GM18861 (cell line): ENCODE measurements around the gene RFX2.
A peak's percentile ranks its signal among the peaks of the same experiment; 100 is the strongest.
"Not testable (repeated sequence)": the region's sequence is repeated elsewhere in the genome, so short reads cannot be mapped to it uniquely, and the experiment has no call there.

ENCODE experiments used
- ATAC-seq: cut with Tn5 transposase; IDR thresholded peaks from one replicate; pipeline ENCODE4 v1.9.1; 2021; ENCODE audit not compliant: unreplicated experiment

RFX2 gene

DNA sequence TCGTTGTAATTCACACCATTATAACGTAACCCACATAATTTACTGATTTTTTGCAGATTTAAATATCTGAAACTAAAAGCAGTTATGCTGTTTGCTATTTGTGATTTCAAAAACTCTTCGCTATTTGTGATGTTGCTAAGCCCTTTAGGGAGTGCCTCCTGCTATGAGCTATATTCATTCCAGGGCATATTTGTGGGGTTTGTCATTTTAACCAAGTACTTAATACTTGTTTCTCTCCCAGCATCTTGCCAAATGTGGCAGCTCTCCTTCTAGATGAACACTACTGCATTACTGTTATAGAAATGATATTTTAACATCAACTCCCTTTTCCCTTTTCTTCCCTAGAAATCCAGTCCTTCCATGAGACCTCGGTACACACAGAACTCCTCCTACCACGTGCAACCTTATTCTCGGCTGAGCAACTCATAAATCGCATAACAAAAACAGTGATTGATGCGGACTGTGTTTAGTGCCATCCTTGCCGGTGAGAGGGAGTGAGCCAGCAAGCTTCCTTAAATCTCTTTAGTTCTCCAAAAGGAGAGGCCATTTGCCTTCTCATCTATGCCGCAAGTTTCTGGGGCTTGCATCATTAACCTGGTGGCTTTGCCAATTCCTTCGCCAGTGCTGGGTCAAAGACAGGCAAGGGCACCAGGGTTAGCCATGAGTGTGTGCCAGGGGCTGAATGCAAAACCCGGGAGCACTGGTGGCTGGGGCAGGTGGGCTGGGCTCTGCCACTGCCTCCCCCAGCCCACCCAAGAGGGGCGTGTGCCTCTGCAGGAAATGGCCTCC is 33.4 kb downstream of the RFX2 start:
- no peak for ATAC-seq

DNA sequence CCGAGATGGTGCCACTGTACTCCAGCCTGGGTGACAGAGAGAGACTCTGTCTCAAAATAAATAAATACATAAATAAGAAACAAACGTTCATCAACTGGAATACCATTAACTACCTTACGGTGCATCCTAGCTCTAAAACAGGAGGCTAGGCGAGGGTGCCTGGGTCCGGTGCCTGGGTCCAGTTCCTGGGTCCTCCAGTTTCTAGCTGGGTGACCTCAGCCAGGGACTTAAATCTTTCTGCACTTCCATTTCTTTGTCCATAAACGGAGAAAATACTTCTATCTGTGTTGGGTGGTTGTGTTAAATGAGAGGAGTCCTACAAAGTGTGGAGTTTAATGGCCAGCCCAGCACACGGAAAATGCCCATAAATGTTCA is 34.0 kb downstream of the RFX2 start:
- no peak for ATAC-seq

DNA sequence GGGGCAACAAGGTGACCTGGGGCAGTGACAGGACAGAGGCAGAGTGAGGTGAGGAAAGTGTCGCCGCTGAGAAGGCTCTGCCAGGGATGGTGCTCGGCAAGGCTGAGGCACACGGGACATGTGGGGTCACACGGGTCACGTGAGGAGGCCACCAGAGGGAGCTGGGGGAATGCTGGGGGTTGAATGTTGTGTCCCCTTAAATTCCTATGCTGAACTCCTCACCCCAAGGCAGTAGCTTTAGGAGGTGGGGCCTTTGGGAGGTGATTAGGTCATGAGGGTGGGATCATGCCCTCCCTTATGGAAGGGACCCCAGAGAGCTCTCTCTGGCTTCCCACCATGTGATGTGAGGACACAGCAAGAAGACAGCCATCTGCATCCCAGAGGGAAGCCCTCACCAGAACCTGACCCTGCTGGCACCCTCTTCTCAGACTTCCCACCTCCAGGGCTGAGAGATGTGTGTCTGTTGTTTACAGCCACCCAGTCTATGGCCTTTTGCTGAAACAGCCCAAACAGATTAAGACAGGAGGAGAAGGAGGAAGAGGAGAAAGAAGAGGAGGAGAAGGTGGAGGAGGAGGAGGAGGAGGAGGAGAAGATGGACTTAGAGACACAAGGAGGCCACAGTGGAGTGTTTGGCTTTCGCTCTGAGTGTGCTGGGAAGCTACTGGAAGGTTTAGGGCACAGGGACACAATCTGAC is 35.4 kb downstream of the RFX2 start:
- ATAC-seq, result no peak

DNA sequence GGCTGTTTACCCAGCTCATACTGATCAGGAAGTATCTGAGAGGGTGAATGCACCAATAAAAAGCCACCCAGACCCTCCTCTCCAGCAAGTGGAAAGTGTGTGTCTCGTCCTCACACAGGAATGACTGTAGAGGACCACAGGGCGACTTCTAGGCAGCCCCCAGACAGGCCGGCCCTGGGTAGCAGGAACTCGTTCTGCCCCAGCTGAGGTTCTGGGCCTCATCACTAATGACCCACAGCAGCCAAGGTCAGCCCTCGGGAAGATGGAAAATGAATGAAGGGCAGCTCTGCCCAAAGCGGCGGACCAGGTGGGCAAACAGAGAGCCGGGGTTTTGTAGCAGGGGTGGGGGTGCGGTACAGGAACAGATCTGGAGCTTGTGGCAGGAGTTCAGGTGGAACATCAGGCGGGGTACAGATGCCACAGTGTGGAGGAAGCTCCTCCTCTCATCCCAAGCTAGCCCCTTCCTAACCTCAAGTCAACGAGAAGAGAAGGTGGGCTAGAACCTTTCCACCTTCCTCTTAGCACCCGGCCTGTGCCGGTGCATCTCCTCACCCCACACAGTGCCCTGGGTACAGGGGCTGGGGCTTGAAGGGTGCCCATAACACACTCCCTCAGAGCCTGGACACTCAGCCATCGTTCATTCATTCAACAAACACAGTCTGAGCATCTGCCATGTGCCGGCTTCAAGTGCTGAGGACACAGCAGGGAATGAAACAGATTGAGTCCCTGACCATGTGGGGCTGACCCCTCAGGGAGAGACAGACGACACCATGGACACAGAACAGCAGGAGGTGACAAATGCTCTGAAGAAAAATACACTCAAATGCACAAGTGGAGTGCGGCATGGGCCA is 36.2 kb downstream of the RFX2 start:
- ATAC-seq, result no peak

DNA sequence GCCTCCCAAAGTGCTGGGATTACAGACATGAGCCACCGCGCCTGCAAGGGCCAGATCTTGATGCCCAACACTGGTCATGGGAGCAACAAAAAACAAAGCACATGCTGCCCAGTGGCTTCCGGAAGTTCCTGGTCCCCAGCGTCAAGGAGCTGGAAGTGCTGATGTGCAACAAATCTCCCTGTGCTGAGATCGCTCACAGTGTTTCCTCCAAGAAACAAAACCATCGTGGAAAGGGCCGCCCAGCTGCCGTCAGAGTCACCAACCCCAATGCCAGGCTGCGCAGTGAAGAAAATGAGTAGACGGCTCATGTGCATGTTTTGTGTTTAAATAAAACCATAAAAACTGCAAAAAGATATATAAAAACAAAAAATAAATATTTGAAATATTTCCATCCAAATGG is 37.1 kb downstream of the RFX2 start:
- not testable (repeated sequence) for ATAC-seq

DNA sequence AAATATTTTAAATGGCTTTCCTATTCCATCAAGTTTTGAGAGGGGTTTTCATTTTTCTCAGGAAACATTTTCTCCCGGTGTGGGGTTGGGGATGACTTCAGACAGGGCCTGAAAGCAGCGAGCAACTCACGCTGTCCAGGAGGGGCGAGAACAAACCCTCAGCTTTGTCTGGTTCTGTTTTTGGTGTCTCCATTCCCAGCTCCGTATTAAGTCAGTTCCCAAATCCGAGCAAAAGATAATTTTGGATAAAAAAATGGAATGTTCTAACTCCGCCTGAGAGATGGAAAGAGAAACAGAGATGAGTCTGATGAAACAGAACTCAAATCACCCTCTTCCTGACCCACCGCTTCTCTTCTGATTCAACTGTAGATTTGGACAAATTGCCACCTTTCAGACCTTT is 38.4 kb downstream of the RFX2 start:
- ATAC-seq, result no peak

DNA sequence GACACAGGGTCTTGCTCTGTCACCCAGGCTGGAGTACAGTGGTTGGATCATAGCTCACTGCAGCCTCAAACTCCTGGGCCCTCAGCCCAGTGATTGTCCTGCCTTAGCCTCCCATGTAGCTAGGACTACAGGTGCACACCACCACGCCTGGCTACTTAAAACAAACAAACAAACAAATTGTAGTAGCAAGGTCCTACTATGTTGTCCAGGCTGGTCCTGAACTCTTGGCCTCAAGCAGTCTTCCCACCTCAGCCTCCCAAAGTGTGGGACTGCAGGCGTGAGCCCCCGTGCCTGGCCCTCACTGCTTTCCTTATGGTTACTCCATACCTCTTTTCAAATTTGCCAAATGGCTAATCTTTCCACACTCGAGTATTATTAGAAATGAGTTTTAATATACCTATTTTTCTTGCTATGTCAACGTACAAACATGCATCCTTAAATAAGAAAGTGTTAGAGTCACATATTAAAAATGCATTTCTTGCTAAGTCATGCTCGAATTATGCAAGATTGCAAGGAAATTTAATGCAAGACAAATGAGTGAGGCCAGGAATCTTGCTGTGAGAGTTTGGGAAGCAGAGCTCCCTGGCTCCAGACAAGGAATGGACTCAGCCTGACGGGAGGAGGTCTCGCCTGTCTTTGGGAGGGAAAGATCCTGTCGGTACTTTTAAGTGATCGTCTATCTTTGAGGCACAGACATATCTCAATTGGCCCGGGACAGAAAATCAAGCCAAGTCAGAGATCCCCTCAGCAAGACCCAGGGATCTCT is 39.4 kb downstream of the RFX2 start:
- ATAC-seq, result no peak

DNA sequence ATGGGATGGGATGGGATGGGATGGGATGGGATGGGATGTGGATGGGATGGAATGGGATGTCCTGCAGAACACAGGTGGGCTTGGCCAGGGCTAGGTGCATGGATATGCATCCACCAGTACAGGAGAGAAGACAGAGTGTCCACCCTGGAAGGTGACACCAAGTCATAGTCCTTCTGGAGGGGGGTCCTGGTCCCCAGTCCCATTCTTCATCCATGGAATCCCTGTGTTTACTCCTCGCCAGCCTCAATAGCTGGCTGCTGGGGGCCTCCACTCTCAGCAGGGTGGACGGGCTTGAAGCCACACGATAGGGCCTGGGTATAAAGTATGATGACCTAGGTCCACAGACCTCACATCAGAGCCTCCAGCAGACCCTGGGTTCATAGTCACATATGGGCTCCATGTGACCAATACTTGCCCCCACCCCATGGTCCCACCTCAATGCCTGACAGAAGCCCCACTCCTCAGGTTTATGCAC is 40.1 kb downstream of the RFX2 start:
- ATAC-seq, result no peak

DNA sequence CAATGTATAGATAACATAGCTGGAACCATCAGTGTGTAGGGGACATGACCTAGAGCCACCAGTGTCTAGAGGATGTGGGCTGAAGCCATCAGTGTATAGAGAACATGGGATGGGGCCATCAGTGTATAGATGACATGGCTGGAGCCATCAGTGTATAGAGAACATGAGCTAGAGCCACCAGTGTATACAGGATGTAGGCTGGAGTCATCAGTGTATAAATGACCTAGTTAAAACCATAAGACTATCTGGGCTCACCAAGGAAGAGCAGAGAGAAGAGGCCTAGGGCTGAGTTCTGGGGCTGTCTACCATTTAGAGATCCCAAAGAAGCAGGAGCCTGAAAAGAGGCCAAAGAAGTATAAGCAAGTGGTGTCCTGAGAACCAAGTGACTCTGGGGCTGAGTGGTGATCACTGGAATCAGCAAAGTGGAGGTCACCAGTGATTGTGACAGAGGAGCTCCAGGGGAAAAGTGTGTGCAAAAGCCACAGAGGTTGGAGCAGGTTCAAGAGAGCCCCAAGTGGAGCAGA is 41.0 kb downstream of the RFX2 start:
- no peak for ATAC-seq

DNA sequence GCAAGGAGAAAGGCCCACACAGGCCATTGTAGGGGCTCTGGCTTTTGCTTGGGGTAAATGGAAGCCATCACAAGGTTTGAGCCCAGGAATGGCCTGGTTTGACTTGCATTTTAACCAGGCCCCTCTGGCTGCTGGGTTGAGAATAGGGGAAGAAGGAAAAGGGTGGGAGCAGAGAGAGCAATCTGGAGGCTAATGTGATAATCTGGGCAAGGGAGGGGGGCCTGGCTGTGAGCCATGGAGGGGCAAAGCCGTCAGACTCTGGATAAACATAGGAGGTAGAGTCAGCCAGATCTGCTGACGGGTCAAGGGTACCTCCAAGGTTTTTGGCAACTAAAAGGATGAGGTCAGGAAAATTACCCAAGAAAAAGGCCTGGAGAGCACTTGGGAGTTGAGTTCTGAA is 41.6 kb downstream of the RFX2 start:
- no peak for ATAC-seq

DNA sequence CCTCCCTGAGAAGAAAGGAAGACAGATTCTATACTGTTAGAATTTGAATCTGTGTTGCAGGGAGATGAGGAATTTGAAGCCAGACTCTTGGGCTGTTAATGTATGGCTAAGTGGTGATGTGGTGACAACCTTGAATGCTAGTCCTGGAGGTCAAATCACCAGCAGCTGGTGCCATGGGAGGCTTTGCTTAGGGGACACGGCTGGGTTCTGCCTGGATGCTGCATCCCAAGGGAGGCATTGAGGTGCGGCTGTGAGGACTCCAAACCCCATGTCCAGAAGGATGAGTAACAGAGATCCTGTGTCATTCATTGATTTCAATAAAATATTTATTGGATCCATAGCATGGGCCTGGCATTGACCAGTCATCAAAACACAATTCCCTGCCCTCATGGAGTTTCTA is 42.3 kb downstream of the RFX2 start:
- ATAC-seq, result no peak

DNA sequence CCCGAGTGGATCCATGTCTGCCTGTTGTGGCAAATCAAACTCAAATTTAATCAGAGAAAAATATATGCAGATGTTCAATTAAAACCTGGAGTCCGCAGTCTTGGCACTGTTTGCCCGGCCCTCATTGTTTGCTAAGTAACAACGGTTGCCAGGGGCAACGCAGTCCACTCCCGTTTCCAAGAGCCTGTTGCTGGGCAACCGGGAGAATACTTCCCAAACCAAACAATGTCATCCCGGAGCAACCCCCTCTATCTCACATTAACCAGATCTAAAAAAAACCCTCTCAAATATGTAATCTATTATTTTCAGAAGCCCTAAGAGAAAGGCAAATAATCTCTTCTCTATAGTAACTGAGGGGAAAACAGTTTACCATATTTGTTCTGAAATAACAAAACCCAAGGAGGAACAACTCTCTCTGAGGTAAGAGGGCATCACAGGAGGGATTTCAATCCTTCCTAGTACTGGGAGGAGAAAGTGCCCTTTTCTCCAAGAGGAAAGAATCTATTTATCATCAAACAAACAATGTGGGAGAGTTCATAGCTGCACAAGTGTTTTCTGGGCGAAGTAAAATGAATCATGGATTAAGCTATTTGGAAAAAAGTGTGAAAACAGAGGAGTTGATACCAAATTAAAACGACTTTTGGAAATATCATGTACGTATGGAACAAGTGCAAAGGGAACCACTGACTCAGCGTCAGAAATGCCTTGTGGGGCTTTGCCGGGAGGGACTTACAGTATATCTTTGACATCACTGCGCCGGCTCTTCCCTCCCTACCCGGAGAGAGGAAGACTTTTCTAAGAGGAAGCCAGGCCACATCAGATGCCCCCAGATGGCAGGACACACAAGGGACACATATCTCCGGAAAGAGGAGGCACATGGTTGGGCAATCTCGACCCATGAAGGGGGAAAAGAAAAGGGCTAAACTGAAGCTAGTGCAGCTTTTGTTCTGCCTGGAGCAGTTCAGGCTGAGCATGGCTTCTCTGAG is 43.3 kb downstream of the RFX2 start:
- peak; percentile 51 for ATAC-seq

DNA sequence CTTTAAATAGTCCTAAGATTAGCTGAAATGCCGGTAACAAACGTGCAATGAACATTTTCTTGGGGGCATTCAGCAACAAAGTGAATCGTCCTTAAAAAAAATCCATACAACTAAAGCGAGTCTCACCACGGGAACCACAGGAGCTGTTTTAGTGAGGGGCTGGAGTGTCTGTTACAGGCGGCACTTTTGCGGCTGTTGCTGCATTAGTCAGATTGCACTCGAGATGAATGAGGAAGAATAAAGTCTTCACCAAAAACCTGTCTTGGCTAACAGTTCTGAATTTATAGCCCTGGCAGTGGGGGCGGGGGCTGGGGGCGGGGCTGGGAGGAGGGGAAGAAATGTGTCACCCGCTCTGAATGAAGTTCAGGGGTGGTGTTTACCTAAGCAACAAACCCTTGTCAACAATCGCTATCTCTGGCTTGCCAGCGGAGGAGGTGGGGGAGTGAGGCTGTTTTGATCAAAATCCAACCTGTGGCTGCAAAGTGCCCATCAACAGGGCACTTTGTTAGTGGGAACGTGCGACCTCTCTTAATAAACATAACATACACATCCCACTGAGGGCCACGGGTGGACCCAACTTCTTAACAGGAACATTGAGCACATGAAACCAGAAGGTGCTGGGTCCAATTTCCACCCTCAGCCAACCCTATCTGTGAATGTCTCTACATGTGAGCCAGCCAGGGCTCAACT is 44.5 kb downstream of the RFX2 start:
- no peak for ATAC-seq

DNA sequence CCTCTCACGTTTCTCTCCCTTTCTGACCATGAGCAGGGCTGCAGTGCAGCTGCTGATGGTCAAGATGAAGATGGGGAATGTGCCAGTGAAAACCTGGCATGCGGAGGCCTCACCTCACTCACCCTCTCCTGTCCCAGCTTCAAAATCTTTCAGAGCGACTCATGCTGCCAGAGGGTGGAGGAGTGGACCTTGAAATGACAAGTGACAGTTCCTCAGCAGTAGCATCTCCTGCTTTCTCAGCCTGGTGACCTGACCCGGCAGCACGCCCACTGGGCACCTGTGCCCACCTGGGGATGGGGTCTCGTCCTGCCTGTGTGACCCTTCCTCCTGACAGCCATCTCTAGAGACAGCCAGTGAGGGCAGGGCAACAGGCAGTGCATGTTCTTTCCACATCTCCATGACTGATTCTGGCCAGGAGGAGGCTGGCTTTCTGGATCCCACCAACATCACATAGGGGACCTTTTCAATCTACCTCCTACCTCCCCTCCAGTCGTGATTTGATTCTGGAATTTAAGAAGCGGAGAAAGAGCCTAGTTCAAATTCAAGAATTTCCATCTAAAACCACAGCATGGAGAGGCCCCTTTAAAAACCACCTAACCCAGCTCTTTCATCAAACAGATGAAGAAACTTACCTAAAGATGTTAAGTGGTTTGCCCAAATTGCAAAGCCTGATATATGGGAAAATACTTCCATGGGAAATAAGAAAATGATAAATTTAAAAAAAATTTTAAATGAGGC is 45.8 kb downstream of the RFX2 start:
- no peak for ATAC-seq

DNA sequence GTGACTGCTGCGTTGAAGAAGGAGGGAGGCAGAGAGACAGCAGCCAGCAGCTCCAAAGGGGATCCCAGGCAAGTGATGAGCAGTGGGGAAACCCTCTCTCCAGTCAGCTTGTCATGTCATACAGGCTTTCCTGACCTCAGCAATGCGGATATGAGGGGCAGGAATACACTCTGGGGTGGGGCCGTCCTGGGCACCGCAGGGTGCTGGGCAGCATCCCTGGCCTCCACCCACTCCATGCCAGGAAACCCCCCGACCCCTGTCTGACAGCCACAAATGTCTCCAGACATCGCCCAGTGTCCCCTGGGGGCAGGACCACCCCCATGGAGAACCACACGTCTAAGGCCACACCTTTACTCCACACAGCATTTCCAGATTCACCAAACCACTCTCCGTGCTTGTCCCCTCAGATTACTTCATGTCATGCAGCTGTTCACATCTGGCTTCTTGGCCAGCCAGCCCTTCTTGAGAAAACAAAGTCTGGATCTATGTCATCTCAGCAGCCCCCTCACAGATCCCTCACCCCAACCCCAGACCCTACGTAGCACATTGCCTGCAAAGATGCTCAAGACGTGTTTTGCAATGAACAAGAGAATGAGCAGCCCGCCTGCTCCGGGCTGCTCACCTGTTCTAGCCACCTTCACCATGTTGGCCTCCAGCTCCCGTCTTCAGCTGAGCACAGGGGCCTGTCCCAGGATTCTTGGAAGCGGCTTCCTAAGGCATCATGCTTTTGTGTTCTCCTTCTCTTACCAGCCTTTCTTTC is 46.5 kb downstream of the RFX2 start:
- no peak for ATAC-seq

DNA sequence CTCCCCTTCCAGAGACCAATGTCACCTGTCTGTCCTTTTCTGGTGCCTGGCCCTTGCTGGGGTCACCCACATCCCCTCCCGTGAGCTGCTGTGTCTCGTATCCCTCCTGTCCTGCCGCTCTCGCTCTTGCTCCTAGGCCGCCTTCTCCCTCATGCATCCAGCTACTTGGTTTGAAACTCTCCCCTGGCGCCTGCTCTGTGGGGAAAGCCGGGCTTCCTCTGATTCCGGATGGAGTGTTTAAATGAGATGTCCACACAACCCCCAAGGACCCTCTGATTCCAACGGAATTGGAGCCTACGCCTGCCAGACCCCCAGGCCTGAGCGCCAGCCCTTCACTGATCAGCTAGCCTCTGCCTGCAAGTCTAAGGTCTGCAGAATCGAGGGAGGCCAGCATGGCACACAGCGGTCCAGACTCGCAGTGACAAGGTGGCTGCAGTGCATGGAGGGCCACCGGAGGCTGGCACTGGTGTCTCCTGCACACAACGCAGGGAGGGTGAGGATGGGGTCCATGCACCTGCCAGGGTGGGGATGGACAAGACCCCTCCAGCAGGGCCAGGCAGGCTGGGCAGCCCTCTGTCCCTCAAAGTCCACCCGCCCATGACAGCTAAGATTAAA is 47.2 kb downstream of the RFX2 start:
- no peak for ATAC-seq

DNA sequence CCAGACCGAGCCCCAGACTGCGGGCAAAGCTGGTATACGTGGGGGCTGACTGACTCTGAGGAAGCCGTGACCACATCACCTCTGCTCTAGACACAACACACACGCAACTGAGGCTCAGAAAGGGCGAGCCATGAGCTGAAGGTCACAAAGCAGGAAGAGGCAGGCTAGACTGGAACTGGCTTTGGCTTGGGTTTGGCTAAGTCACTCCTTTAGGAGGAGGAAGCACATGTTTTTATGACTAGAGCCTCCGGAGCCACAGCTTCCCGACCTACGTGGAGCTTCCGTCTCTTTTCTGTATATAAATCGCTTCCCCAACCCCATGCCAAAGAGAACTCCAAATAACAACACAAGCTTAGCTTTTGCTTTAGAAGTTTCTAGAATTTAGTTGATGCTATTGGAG is 48.0 kb downstream of the RFX2 start:
- no peak for ATAC-seq
